Kidney glomerular epithelial cell (primary cell): ENCODE measurements around the gene CYB5R3.

Source experiments
- DNase-seq: peaks from one replicate; lab custom pipeline; 2025; lab: John Stamatoyannopoulos, UW

Gene CYB5R3

DNA sequence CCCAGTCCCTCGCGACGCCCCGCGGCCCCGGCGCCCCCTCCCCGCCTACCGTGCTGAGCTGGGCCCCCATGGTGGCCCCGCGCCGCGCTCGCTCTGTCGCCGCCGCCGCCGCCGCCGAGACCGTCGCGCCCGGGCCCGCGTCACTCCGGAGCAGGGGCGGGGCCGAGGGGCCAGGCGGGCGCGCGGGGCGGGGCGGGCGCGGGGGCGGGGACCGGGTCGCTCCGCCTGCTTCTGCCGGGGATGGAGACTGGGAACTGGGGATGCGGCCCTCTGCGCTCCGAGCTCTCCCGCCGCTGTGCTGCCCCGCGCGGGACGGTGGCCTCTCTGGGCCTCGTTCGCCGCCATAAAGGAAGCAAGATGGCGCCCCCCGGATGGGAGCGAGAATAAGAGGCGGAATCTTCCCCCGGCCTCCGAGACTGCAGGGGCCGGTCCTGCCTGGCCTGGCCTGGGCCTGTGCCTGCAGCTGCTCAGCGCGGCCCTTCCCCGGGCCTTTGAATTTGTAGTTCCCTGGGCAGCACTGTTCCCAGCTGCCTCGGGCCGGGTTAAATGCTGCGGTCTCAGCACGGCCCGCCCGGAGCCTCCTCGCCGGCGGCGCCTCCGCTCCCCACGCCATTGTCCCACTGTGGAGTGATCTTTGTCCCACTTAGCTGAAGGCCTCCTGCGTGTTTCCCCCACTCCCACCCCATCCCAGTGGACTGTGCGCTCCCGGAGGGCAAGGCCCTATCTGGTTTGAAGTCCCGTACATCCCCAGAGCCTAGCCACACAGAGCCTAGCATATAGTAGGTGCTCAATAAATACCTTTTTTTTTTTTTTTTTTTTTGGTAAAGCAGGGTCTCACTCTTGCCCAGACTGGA lies at the start of gene CYB5R3:
TSS of gene CYB5R3 (minus strand) at position 147 of the 854 bp plus-strand sequence. CDS start at position 70, 77 bp downstream.
- DNase-seq: peak; percentile 64

DNA sequence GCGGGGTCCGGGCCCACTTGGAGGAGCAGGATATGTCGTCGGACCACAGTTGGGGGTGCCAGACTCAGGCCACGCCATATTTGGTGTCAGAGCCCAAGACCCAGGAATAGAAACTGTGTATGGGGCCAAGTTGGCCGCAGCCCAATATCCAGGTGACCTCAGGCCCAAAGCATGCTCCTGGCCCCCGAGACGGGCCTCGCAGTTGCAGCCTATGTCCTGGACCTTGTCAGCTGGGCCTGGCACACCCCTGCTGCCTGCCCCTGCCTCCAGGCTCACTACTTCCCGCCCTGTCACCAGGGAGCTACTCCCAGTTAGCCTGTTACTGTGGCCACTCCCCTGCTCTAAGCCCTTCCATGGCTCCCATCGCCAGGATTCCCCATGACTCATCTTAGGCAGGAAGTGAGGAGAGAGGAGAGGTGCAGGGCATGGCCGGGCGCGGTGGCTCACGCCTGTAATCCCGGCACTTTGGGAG lies 48.4 kb upstream of the CYB5R3 start:
- peak; percentile 15 for DNase-seq

DNA sequence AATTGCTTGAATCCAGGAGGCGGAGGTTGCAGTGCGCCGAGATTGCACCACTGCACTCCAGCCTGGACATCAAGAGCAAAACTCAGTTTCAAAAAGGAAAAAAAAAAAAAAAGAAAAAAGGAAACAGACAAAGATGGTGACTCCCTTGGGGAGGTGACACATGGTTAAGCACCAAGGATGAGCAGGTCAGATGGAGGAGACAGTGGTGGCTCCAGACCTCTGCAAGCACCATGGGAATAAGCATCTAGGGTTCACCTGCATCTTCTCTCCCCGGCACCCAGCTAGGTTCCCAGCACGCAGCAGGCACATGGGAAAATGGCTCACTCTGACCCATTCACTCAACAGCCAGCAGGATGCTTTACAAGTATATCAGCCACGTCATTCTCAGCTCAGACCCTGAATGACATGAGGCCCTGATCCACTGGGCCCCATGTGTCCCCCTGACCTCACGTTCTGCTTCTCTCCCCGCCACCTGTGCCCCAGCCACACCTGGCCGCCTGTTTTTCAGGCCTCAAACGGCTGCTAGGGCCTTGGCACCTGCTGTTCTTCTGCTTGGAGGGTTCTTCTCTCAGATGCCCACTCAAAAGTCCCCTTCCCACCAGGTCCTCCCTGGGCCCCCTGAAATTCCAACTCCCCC lies 47.3 kb upstream of the CYB5R3 start:
- no peak for DNase-seq

GRCh38 chr22:42695294-42695693 lies 46.1 kb upstream of the CYB5R3 start:
- DNase-seq: no peak

DNA sequence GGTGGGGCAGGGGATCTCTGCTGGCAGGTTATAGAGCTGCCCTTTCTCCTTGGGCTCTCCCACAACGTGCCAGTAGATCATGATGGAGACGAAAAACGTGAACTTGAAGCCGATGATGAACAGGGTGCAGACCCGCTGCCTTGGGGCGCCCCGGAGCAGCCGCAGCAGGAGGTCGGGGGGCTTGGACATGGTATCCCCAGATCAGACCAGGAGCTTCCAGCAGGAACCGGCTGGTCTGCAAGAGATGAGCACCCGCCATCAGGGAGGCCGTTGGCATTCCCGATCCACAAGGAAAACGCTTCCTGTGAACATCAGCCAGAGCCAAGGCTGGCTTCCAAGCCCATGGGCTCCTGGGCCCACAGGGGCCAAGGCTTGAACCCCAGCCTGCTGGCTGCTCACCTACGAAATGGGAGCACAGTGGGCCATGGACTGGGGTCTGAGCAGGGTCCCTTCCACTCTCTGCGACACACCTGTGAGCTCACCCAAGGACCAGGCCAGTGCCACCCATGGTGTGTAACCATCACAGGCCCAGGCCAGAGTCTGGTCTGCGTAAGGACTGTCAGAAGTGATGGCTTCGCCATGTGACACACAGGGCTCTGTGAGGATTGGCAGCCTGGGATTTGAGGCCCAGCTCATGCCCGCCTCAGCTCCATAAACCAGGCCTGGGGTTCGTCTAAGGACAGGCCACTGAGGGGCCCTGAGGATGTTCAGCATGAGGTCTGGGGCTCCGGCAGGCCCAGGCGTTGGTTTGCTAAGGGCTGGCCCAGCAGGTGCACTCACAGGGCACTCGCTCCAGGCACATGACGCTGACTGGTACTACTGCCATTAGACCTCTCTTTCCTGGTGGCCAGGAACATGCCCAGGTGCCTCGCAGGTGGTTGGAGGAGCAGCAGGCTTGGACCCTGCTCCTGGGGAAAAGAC lies 44.8 kb upstream of the CYB5R3 start:
- no peak for DNase-seq

DNA sequence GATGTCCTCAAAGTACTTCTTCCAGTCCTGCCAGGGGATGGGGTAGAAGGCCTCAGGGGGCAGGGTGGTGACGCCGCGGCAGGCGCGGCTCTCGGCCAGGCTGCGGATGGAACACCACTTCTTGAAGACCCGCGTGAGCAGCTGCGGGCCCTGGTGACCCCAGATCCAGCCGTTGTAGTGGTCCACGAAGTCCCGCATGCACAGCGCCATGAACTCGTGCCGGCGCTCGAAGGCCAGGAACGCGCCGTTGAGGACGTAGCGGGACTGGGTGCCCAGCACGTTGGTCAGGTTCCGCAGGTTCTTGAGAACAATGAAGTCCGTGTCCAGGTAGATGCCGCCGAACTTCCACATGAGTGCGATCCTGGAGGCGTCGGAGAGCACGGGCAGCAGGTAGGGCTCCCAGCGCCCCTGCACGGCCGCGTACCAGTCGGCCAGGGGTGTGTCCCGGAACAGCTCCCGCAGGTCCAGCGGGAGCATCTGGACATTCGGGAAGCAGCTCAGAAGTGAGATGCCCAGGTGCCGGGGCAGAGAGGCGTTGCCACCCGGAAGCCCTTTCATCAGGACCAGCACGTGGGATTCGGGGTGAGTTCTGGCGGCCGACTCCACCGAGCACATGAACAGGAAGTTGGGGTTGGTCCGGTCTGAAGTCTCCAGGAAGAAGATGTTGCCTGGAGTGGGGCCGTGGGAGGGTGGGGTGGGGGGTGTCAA lies 44.0 kb upstream of the CYB5R3 start:
- no peak for DNase-seq

DNA sequence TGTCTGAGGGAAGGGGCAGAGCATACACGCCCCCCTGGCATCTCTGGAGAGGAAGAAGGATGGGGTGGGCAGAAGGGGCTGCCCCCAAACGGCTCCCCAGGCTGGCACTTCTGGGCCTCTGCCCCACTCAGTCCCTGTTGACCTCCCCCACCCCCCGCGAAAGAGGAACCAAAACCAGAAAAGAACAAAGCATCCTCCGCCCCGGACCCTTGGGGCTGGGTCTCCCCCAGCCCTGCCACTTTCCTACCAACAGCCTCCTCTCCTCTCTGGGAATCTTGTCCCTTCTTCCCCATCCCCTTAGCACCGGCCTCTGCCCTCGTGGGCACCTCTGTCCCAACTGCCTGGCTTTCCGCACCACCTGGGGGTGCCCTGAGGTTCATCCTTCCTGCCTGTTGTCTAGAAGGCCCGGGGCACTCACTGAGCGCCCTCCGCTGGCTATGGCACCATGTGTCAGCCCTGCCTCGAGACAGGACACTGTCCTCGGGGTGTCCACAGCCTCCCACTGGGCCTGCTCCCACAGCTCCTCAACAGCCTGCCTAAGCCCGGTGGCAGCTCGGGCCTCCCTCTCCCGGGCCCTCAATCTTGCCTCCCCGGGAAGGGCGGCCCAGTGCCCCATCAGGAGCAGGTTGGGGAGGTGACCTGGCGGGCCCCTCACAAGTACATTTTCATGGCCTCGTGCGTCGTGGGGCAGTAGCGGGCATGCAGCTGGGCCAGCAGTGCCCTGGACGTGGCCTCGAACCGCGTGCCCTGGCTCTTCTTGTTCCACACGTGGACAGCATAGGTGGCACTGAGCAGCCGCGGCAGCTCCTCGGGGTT lies 43.3 kb upstream of the CYB5R3 start:
- DNase-seq: no peak

- no peak for DNase-seq
Observed at GRCh38 chr22:42691440-42691839, 42.2 kb upstream of the CYB5R3 start.

DNA sequence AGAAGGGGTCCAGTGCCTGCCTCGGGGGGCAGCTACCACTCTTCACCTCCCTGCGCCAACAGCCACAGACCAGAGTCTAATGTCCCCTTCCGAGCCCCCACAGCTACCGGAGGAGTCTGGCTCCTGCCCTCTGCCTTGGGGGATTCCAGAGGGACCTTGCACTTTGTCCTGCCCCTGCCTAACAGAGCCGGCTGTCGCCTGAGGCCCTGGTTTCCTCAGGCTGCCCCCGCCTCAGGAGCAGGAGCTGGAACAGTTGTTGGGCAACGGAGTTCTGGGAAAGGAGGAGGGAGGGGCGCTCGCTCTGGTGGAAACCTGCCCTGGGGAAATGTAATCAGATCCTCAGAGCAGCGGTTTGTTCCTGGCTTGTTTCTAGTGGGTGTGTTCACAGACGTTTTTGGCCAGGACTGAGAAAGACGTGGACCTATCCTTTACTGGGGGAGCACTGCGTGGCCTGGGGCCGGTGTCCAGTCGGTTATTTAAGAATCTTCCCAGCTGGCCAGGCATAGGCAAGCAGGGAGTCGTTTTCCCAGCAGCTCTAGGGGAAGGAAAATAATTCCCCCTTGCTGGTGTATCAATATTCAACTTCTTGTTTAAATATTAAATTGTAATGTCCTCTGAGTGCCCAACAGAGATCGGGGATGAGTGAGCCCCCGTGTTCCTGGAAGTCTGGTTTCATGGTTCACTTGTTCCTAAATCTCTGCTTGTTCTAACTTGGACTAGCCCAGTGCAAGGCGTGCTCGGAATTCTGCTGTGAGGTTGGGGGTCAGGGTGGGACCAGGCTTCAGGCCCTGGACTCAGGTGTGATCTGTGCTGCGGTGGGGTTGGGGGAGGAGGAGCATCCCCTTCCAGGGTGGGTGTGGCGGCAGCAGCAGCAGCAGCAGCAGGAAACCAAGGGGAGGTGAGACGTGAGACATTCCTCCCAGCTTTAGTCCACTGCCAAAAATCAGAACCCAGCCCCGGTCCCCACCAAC lies 39.3 kb upstream of the CYB5R3 start:
- DNase-seq: peak; percentile 86

GRCh38 chr22:42686756-42687491 lies 37.7 kb upstream of the CYB5R3 start:
- DNase-seq: no peak

- no peak for DNase-seq
Observed at GRCh38 chr22:42685941-42686653, 36.9 kb upstream of the CYB5R3 start.

- no peak for DNase-seq
Observed at GRCh38 chr22:42684462-42685195, 35.4 kb upstream of the CYB5R3 start.

- DNase-seq: no peak
Observed at GRCh38 chr22:42683578-42684283, 34.5 kb upstream of the CYB5R3 start.

DNA sequence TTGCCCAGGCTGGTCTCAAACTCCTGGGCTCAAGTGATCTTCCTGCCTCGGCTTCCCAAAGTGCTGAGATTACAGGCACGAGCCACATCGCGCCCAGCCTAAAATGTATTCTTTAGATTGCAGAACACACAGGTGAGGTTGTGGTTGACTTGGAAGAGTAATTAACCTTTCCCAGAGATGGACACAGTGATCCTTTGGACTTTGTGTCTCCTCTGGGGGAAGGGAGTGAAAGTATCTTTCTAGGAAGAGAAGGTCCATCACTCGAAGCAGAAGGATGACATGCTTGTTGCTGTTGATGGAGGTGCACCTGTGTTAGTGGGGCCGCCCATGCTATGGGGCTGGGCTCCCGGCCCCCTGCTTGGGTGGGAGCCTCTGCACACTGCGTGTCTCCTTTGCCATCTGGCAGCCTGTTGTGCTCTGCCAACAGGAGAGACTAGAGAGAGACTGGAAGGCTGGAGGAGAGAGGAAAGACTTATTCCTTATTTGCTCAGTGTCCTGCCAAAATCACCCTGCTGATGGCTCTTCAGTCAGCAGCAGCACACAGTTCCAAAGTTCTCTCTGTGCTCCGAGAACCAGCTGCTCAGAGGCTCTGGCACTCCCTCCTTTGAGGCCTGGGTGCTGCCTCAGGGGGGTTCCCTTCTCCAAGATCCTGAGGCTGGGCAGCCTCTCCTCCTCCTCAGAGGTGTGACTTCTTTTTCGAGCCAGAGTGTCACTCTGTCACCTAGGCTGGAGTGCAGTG lies 33.1 kb upstream of the CYB5R3 start:
- DNase-seq: no peak

GRCh38 chr22:42680648-42681047 lies 31.5 kb upstream of the CYB5R3 start:
- DNase-seq: peak; percentile 94

DNA sequence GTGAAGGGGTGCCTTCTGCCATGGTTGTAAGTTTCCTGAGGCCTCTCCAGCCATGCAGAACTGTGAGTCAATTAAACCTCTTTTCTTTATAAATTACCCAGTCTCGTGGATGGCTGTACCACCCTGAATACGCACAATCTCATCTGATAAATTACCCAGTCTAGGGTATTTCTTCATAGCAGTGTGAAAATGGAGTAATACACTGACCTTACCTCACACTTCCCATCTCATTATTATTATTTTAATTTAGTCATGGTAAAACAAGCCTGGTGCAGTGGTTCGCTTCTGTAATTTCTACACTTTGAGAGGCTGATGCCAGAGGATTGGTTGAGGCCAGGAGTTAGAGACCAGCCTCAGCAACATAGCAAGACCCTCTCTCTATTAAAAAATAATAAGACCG lies 30.5 kb upstream of the CYB5R3 start:
- DNase-seq: no peak
